Suppressor macrophage treated with lipopolysaccharide for 1 hour (primary cell): ENCODE data around the gene ABCC5.

ENCODE experiments used
- DNase-seq, 3 donors: peaks; one replicate each; pipeline ENCODE4 v3.0.0-alpha.2; 2020 to 2022

Gene ABCC5

DNA sequence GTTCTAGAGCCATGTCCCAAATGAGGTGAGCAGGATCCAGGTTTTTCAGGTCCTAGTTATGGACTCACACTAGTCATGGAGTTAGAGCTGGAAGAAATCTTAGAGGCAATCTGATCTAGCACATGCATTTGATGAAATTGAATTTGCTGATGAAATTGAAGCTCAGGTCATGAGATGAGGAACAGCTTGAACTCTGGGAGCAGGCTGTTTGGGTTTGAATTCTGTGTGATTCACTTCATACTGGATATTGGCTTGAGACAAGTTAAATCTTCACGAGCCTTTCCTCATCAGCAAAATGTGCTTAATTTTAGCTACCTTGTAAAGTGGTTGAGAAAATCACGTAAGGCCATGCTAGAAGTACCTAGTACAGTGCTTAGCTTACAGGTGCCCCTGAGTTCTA is 99.5 kb downstream of the ABCC5 start:
- DNase-seq = no peak

DNA sequence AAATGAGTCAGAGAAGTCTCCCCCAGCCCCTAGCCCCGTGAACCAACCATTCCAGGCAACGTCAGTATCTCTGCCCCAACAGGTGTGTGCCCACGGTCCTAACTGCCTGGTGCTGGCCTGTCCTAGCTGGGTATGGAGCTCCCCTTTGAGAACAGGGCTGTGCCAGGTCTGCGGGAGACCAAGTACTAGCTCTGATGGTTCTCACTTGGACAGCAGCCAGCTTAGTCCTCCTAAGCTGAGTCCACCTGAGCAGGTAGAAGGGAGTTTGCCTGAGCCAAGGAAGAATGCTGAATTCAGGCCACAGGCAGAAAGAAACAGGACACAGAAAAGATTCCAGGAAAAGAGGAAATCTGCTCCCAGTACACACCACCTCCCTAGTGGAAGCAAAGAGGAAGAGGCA is 99.9 kb downstream of the ABCC5 start:
- no peak for DNase-seq

DNA sequence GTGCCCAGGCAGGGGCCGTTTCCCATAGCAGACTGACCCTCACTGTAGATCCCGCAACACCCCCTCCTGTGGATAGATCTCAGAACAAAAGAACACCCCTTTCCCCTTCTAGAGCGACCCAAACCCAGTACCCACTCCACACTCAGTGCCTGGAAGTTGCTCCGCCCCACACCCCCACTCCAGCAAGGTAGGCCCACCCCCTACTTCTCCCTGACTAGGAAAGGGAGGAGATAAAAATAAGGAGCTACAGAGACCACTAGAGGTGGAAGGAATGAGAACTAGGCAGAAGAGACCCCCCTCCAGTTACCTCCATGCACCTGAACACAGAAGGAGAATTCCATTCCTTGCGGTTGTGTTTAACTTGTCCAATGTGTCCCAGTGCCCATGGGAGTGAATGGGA is 102.8 kb downstream of the ABCC5 start:
- DNase-seq = no peak

DNA sequence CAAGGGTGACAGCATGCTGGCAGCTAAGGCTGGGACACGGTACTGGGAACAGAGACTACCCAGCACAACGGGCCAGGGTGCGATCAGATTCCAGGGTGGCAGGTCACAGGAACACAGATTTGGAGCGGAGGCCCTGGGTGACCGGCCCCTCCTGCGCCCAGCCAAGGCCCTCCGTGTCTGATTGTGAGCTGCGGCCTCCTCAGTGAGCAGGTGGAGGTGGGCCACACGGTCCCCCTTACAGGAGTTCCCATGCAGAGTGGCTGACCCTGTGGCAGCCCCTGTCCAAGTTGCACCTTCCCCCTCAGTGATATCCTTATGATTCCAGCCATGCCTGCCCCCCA is 104.1 kb downstream of the ABCC5 start:
- no peak for DNase-seq

DNA sequence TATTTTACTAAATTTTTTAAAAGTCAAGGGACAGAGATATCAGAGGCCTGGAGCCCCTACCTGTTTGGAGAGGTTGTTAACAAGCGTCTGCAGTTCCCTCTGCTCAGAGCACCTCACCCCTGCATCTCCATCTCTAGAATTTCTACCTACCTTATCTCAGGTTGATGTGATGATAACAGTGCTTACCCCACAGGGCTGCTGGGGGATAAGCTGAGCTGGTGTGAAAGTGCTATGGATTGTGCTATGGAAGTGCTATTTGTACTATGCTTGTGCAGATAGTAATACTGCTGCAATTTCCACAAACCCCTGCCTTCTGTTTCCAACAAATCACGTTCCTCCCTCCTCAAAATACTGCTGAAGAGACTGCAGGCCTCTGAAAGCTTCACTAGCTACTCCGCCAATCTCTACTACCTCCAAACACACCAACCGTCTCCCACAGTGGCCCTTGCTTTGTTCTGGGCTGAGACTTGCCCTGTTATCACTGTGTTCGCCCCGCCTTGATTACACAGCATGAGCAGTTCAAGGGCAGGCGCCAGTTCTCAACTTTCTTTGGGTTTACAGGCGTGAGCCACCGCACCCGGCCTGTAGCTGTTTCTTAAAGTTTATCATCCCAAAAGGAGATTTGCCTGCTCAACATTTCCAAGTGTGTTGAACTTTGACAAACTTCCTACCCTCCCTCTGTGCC is 104.6 kb downstream of the ABCC5 start:
- DNase-seq = no peak

DNA sequence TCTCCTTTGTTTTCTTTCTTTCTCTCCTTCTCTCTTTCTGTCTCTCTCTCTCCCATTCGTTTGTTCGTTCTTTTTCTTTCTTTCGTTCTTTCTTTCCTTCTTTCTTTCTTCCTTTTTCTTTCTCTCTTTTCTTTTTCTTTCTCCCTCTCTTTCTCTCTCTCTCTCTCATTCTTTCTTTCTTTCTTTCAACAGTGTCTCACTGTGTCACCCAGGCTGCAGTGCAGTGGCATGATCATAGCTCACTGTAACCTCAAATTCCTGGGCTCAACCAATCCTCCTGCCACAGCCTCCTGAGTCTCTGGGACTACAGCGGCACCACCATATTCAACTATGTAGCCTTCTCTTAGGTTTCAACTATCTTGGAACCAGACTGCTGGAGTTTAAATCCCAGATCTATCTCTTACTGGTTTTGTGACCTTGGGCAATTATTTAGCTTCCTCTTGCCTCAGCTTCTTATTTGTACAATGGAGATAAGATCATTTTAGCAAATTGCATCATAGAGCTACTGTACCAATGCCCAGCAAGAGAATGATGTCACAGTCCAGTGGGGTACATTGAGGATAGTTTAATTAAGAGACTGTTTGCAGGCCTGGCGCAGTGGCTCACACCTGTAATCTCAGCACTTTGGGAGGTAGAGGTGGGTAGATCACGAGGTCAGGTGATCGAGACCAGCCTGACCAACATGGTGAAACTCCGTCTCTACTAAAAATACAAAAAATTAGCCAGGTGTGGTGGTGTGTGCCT is 105.7 kb downstream of the ABCC5 start:
- DNase-seq = no peak

DNA sequence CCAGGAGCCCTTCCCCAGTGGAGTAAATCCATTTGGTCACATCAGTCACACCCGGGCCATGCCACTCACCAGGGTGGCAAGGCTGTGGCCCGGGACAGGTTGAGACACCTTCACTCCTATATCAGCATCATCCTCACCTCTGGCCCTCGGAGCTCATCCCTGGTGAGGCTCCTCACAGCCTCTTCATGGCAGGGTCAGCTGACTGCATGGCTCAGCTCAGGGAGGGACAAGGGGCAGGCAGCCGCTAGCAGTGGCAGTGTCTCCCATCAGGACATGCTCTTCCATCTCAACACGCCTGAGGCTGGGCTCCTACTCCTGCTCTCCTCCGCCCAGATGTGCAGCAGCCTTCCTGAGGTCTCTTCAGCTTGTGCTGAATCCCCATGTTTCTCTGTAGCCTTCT is 106.6 kb downstream of the ABCC5 start:
- DNase-seq = no peak

DNA sequence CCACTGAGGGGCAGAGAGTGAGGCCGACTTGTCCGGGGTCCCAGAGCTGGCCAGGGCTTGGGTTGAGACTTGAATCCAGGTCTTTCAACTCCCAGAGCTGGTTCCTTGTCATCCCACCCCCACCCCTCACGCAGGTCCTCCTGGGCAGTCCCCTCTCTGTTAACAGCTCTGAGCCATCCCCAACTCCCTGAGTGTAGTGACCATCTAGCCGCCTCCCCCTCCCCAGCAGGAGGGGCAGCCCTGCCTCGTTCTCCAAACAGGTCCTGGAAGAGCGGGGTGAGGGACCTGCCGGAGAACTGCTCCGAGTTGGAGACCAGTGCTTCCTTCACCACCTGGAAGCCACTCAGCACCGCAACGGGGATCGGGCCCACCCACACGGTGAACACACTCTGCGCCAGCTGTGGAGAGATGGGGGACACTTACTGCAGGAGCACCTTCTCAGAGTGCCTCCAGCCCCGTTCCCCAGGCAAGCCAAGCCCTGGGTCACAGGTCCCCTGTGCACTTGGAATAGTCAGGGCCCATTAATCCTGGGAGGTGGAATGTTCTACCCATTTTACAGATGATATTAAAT is 108.6 kb downstream of the ABCC5 start:
- no peak for DNase-seq

DNA sequence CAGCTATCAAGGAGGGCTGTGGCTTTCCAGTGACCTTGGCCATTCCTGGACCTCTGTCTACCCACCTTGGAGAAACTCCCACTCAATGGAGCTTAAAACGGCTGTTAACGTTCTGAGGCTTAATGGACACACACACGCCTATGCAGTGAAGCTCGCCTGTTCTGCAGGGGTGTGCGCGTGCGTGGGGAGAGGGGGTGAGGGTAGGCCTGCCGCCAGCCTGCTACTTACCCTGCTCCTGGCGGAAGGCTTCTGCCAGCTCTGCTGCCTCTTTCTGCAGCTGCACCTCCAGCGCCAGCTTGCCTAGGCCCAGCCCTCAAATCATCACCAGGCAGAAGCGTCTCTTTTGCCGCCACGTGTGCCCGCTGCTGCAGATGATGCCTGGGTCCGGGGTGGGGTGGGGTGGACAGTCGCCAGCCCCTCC is 109.8 kb downstream of the ABCC5 start:
- no peak for DNase-seq

DNA sequence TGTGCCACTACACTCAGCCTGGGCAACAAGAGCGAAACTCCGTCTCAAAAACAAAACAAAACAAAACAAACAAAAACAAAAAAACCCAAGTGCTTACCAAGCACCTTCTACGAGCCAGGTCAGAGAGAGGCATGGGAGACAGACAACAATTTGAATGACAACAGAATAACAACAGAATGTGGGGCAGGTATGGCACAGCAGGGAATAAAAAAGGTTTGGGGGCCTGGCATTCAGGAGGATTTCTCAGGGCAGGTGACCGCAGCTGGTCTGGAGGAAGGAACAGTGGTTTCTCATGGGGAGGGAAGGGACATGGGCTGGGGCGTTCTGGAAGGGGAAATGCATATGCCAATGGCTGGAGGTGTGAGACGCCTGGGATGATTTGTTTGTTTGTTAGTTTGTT is 110.5 kb downstream of the ABCC5 start:
- DNase-seq = no peak

DNA sequence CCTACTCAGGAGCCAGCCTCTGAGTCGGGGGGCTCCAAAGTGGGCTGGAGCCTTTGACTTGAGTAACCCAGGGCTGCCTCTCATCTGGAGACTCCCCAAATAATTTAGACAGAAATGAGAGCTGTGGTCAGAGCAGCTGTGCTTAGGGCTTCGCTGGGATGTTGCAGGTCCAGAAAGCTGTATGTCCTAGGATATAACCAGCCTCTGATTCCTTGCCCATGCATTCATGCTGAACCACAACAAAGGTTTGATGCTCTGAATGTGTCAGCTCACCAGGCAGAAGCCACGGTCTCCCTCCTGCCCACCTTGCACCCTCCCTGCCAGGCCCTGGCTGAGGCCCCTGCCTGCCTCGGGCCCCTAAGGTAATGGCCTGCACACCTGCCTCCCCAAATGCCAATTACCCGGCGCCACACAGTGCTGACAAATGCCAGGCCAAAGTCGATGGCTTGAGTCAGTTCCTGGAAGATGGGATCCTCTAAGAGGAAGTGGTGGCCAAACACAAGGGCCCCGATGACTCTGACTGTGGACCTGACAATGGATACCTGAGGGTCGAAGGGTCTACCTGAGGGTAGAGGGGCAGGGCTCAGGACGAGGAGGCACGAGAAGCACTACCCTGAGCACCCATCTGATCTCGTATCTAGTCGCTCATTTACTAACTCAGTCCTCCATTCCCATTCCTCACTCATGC is 111.3 kb downstream of the ABCC5 start:
- no peak for DNase-seq

DNA sequence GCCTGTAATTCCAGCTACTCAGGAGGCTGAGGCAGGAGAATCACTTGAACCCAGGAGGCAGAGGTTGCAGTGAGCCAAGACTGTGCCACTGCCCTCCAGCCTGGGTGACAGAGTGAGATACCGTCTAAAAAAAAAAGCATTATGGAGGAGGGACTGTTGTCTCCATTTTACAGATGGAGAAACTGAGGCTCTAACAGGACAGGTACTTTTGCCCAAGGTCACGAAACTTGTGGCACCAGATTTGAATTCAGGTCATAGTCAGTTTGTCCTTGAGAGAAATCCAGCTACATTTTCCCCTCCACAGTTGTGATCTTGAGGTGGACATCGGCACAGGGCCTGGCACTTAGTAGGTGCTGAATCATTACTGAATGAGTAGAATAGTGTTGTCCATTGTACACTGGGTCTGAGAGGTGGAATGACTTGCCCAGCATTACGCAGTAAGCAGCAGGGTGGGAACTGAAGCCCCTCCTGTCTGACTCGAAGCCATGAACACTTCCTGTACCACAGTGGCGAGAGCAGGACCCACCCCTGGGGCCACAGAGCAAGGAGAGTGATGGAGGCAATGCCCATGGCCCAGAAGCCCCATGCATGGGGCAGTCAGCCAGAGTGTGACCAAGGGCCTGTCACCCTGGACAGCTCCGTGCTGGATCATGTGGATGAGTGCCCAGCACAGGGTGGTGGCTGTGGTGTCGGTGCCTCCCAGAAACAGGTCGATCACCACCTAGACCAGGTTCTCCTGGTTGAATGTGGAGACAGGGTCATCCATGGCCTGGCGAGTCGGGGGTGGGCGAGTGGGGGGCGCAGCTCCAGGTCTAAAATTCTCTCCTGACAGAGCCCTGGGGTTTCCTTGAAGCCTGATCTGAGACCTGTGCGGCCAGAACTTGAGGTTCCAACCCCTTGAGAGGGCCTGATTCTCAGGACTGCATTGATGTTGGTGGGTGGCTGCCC is 112.6 kb downstream of the ABCC5 start:
- DNase-seq = no peak

DNA sequence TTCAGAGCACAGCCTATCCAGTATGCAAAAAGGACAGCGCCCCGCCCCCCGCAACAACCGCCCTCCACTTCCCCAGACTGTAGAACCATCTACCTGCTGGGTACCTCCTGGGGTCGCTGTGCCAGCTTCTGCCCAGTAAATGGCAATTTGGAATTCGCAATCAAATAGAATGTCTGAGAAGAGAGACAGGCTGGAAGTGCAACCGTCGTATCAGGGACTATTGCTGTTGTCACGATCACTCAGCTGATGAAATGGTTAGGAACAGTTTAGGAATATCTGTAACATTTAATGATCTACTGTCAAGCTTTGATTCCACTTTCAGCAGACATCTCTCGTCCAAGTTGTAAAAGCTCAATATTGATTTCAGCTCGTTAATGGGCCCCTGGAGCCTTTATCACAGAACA is 119.7 kb downstream of the ABCC5 start:
- DNase-seq = no peak

DNA sequence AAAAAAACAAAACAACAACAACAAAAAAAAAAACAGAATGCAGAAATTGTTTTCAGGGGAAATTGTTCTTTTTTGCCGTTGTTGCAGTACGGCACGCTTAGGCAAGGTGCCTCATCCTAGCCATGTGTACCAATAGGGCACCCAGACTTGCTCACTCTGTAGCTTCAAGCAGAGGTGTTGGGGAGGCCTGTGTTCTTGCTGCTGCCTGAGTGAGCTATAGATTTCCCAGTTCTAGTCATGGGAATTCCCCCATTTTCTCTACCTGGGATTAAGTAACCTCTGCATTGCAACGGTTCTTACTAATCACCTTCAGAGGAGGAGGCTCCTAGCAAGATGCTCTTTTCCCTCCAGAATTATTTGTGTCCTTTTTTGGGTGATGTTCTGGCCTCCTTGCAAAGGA is 120.1 kb downstream of the ABCC5 start:
- DNase-seq = no peak

DNA sequence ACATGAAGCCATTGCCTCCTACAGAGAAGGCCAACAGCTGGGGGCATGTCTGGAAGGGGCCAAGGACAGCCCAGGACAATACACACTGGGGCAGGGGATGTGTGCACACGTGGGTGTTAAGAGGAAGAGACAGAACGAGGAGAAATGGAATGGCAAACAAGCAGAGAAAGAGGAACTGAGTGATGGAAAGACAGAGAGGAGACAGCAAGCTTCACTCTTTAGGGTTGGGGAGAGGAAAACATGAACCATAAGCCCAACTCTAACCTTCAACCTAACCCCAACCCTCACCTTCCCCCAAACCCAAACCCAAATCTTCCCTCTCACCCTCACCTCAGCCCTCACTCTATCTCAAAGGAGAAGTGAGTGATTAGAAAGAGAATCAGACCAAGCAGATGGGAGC is 121.1 kb downstream of the ABCC5 start:
- no peak for DNase-seq

DNA sequence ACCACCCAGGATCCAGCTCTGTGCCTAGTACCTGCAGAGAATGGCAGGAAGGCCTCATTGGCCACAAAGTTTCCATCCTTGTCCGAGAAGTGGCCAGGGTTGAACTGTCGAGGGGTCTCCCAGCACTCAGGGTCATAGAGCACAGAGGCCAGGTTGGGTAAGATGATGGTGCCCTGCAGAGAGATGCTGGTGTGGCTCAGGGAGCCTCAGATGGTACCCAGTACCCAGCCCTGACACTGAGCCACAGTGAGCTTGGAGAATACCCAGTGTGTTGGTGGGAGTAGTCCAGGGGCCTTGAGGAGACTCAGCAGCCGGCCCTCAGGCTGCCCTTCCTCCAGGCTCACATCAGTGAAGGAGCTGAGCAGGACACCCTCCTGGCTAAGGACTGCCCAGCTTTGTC is 121.5 kb downstream of the ABCC5 start:
- no peak for DNase-seq

DNA sequence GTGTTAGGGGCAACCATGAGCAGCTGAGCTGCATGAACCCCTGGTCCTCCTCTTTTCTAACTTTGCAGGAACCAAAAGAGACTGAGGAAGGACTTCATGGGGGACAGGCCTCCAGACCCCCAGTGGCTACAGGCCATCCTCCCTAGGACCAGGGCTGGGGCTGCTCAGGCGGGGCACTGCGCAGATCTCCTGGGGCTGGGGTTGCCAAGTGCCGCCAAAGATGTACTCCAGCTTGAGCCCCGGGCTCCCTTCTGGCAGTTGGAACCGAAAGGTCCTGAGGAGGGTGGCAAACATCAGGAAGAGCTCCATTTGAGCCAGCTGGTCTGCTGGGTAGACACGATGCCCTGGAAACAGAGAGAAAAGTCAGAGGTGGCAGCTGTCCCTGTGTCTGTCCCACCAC is 121.9 kb downstream of the ABCC5 start:
- DNase-seq = no peak

DNA sequence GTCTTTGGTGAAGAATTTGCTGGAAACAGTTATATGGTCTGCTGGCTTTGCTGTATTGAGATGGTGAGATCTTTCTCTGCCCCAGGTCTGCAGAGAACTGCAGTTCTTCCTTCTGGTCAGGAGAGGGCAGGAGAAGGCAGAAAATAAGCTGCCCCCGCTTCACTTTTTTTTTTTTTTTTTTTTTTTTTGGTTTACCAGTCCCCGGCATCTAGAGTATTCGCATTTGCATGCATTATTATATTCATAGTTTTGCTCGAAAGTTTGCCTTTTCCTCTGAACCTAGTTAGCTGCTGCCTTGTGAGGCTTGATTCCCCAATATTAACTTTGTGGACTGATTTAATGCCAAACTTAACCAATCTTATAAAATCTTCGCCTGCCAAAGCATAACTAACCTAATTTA is 122.4 kb downstream of the ABCC5 start:
- peak; percentile 60 to 78 (median 62) for DNase-seq

DNA sequence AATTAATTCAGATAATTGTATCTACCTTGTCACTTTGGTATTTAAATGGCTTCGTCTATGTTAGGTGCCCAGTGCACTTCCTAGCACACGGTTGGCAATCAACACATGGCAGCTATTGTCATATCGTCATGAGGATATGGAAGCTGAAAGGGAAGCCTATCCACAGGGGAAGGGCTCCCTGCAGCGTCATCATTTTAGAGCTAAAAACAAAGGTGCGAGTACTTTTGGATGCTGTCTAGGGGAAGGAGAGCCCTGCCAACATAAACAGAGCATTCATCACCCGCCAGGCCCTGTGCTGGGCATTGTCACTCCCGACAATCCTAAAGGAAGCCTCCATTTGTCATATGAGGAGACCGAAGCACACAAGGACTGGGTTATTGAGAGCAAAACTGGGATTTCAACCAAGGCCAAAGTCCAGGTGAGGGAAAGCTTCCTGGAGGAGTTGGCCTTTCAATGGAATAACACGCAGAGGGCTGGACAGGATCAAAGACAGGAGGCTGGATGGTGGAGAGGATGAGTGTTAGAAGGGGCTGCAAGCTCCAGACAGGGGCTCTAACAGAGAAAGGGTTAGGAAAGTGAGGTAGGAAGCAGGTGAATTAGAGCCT is 125.0 kb downstream of the ABCC5 start:
- no peak for DNase-seq

DNA sequence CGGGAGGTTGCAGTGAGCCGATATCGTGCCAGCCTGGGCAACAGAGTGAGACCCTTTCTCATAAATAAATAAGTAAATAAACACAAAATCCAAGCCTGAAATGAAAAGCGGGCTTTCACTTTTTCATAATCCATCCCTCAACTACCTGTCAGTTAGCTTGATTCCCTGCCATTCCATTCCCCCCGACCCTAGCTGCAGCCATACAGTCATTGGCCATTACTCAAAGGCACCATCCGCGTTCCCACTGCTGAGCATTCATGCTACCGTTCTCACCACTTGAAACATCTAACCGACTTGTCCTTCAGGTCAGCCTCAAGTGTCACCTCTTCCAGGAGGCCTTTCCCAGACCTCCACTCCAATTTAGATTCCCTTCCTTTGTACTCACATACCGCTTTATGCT is 131.9 kb downstream of the ABCC5 start:
- no peak for DNase-seq

DNA sequence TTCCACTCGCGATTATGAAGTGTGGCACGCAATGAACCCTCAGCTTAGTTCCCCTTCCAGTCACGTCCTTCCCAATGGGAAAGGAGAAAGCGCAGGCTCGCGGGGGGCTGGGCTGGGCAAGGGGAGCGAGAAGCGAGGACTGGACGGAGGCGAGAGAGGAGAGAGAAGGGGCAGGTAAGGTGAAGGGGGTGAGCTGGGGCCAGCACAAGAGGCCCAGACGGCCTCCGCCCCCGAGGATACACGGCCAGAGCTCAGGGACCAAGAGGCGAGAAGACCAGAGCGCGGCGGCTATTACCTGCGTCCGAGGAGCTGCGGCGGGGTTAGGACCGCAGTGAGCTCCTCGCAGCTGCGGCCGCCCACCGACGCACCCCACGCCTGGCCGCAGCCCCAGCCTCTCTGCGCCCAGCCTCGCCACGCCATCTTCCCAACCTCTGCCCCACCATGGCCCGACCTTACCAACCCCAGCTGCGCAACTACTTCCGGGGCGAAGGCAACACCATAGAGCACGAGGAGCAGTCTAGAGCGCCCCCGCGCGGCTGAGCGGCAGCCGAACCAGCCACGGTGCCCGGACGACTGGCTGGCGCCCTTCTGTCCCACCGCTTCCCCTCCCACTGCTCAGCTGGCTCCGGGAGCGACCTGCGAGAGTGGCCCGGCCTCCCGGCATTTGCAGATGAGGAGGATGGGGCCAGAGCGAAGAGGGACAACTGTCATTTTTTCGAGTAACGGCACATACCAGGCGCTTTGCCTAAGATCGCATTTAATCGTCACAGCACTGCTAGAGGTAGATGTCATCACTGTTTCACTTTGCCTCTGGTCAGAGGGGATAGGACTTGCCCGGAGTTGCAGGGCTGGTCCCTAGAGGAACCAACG is 133.0 kb downstream of the ABCC5 start, which contains the start of gene PARL:
TSS of gene PARL (minus strand) at position 454 of the 870 bp plus-strand sequence. CDS start at position 420, 34 bp downstream.
- DNase-seq = peak; percentile 96 to 97 (median 97)
